Heart left ventricle (tissue), 16 donors: ENCODE results near the gene MAP3K20. TPM values are rescaled to one million over a fixed set of nuclear protein-coding genes. Genes with fewer than 3 reads are reported as not detected.

Experiments used
- ATAC-seq, 4 donors: fragments of 200-7000 bp; cut with Tn5 transposase; one replicate each; pipeline ENCODE4 v1.9.1; 2020 to 2022; ENCODE audit warnings: moderate library complexity in 4 of 4, mild to moderate bottlenecking in 3 of 4, moderate number of reproducible peaks in 1 of 4
- DNase-seq, 5 donors: peaks; one replicate each; pipeline ENCODE4 v3.0.0-alpha.2; 2020
- H3K27ac ChIP-seq, 12 donors: fragments of 200-600 bp; sonication (generic) in 4 of 12; one replicate each; pipeline versions ENCODE4 v1.5.0 to v1.8.0; 2016 to 2022; ENCODE audit warnings: mild to moderate bottlenecking in 2 of 12
- H3K27me3 ChIP-seq, 9 donors: fragments of 200-600 bp; sonication (generic) in 2 of 9; one replicate each; pipeline versions ENCODE4 v1.5.1 to v1.8.0; 2016 to 2022; ENCODE audit warnings: mild to moderate bottlenecking in 3 of 9
- H3K36me3 ChIP-seq, 9 donors: fragments of 200-600 bp; sonication (generic) in 2 of 9; one replicate each; pipeline versions ENCODE4 v1.5.0 to v1.8.0; 2018 to 2022; ENCODE audit warnings: mild to moderate bottlenecking in 2 of 9
- H3K4me1 ChIP-seq, 12 donors: fragments of 200-600 bp; sonication (generic) in 4 of 12; one replicate each; pipeline versions ENCODE4 v1.5.0 to v1.8.0; 2016 to 2022; ENCODE audit warnings: mild to moderate bottlenecking in 3 of 12
- H3K4me3 ChIP-seq, 12 donors: fragments of 200-600 bp; sonication (generic) in 4 of 12; one replicate each; pipeline versions ENCODE4 v1.5.0 to v1.8.0; 2017 to 2022; ENCODE audit warnings: mild to moderate bottlenecking in 9 of 12, moderate library complexity in 4 of 12
- H3K9me3 ChIP-seq, 12 donors: fragments of 200-600 bp; sonication (generic) in 4 of 12; one replicate each; pipeline versions ENCODE4 v1.5.0 to v1.8.0; 2016 to 2022; ENCODE audit warnings: mild to moderate bottlenecking in 1 of 12
- CTCF ChIP-seq, 12 donors: fragments of 200-600 bp; sonication (generic) in 4 of 12; IDR thresholded peaks; one replicate each; pipeline versions ENCODE4 v1.5.0 to v1.8.0; 2018 to 2022; ENCODE audit warnings: antibody characterized with exemption in 12 of 12, mild to moderate bottlenecking in 5 of 12
- POLR2A ChIP-seq, 2 donors: fragments of 450-650 bp; IDR thresholded peaks; one replicate each; pipeline ENCODE4 v1.6.1; 2017; ENCODE audit warnings: antibody characterized with exemption in 2 of 2, mild to moderate bottlenecking in 2 of 2, moderate library complexity in 2 of 2
- WGBS, 4 donors: extraction: QIAGEN DNeasy Blood & Tissue Kit in 2 of 4; methylation state at CpG; one replicate each; pipeline versions ENCODE4 v1.1.5 to v1.1.7; 2013 to 2018; 5-methylcytosine and 5-hydroxymethylcytosine counted together
- intact Hi-C, 10 donors: fragments of 100-400 bp; cut with DNase I; formaldehyde crosslinking; loops; one replicate each; pipeline versions ENCODE4 v1.11.1 to v1.14.2; 2022
- polyA plus RNA-seq, 2 donors: library from polyadenylated mRNA; stranded (reverse); fragments of 200-250 nt; gene quantifications; one replicate each; pipeline ENCODE4 v1.2.3, GENCODE V29; 2013
- total RNA-seq, 9 donors: library from RNA; depleted of rRNA in 2 of 9; stranded (reverse); fragments of >200 nt in 2 of 9; fragmentation: NEBNext Ultra II Directional in 3 of 9; extraction: Animal tissue kit (Norgen Biotek cat#: 25700) in 3 of 9; gene quantifications; one replicate each; pipeline versions ENCODE4 v1.1.0 to v1.2.4, GENCODE V29; 2016 to 2023
- donor health status: ischemic (EF 13 %, LVEDD 7.1; RV severe dilation, severe dysfunction).
- donor health status: healthy with polysubstance abuse.
- donor health status: DM: no; HTN: yes; CAD: no.
- donor health status: DM: no; HTN: no; CAD: no.
- donor health status: ischemic (EF 25% LVEDD 6.9; RV normal size, moderate dysfunction).
- donor health status: ischemic (EF 25% LVEDD 5.7; RV mildly dilated, moderate dysfunction).
- donor health status: healthy.
- donor health status: DM: yes; HTN: yes; CAD: no.
- donor health status: ischemic (EF 35%, LVEDD 5.7; RV mildly dilated, moderate dysfunction).
- donor health status: nonischemic (EF 11% LVEDD 7.7; RV severe dilation, severe dysfunction).
- donor health status: DM: yes; HTN: yes; CAD: no.
- donor health status: PGD.
- donor health status: ischemic (EF 29% LVEDD 5.4; RV normal size, mild dysfunction).
- donor health status: nonischemic (EF 23%, LVEDD 6.1; RV moderate dilation, normal function).

MAP3K20 gene
- total and polyA plus RNA-seq, 11 donors: 98.6 to 487 (median 355) TPM

GRCh38 chr2:173282795-173283545, 207.3 kb downstream of the MAP3K20 start:
- no peak overlapping the region for H3K4me3 ChIP-seq
- no peaks in the 10 kb centered on the region for H3K4me1 ChIP-seq
- H3K27ac ChIP-seq: no peak overlapping the region
- ATAC-seq (no peak), DNase-seq (no peak)
- H3K36me3 ChIP-seq: no peaks in the 10 kb centered on the region
- no peaks in the 10 kb centered on the region for H3K27me3 ChIP-seq
- H3K9me3 ChIP-seq: no peaks in the 10 kb centered on the region
- WGBS, 4 donors: 93 to 95% (median 94%) methylated on average over 14 to 28 of the region's 28 CpGs
- TF ChIP-seq CTCF (IDR thresholded peaks at IDR 0.05) (no peak), POLR2A (IDR thresholded peaks at IDR 0.05) (no peak)
- intact Hi-C loops: no loop called here

DNA sequence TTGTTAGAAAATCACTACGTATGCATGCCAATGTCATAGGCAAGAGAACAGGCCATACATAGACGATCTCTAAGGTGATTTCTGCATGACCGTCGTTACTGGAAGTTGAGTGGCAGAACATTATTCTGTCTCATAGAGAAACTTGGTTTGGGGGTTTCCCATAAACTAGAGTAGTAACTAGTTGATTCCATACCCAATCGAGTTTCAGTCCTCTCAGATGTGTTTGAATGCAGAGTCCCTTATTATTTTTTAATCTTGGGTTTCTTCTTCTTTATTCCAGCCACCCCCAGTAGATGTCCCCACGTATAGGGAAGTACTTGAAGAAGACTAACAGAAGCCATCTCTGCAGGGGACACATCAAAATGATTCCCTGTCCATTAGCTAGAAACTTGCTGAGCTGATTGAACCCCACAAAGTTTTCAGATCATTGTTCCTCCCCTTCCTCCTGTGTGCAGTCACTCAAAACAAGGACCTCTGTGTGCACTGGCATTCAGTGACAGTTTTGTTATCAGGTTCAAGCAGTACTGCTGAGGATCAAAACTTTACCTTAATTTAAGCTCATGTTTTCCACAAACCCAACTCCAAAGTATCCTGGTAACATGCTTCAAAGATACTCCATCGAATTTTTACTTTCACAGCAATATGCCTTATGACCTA, 210.6 kb downstream of the MAP3K20 start:
- WGBS, 4 donors: 67 to 80% (median 75%) methylated on average over 7 of the region's 7 CpGs
- intact Hi-C loops: no loop called here

GRCh38 chr2:173287594-173287993, 211.9 kb downstream of the MAP3K20 start:
- Histone ChIP-seq H3K27me3 (no peaks in the 10 kb centered on the region), H3K27ac (no peak overlapping the region), H3K4me3 (no peak overlapping the region), H3K4me1 (no peaks in the 10 kb centered on the region), H3K36me3 (no peaks in the 10 kb centered on the region), H3K9me3 (no peaks in the 10 kb centered on the region)
- ATAC-seq (peak in 1 of 4 donors; percentile 59), DNase-seq (no peak)
- 61 to 90% (median 77%) methylated on average over 2 of the region's 2 CpGs for WGBS, 4 donors
- intact Hi-C loops: no loop called here
- TF ChIP-seq POLR2A (IDR thresholded peaks at IDR 0.05) (no peak), CTCF (IDR thresholded peaks at IDR 0.05) (no peak)

More for the DNA sequence above, 210.6 kb downstream of the MAP3K20 start:
- H3K9me3 ChIP-seq: no peaks in the 10 kb centered on the region
- no peak overlapping the region for H3K27ac ChIP-seq
- no peak overlapping the region for H3K4me3 ChIP-seq
- DNase-seq: no peak
- no peaks in the 10 kb centered on the region for H3K27me3 ChIP-seq
- TF ChIP-seq POLR2A (IDR thresholded peaks at IDR 0.05): no peak
- no peak for TF ChIP-seq CTCF (IDR thresholded peaks at IDR 0.05)
- H3K36me3 ChIP-seq: no peaks in the 10 kb centered on the region
- no peaks in the 10 kb centered on the region for H3K4me1 ChIP-seq
- no peak for ATAC-seq

- Histone ChIP-seq H3K27ac (no peak overlapping the region), H3K36me3 (no peaks in the 10 kb centered on the region)
- ATAC-seq: no peak
These were observed 212.9 kb downstream of the MAP3K20 start for GRCh38 chr2:173288561-173288960.

More at GRCh38 chr2:173288561-173288960, 212.9 kb downstream of the MAP3K20 start:
- 78 to 91% (median 88%) methylated on average over 3 of the region's 3 CpGs for WGBS, 4 donors
- Histone ChIP-seq H3K4me1 (no peaks in the 10 kb centered on the region), H3K9me3 (peaks cover 0 to 8% (median 0%) of the 10 kb centered on the region in 12 donors), H3K4me3 (no peak overlapping the region), H3K27me3 (no peaks in the 10 kb centered on the region)
- no peak for TF ChIP-seq POLR2A (IDR thresholded peaks at IDR 0.05)
- no peak for TF ChIP-seq CTCF (IDR thresholded peaks at IDR 0.05)
- no peak for DNase-seq
- intact Hi-C loops: no loop called here
